ENCODE results near the gene STRIP1.

GRCh38 chr1:109986054-109986444 lies 48.4 kb upstream of the STRIP1 start:
- TF ChIP-seq CTCF (IDR thresholded peaks at IDR 0.05) = no peak
- no peak for TF ChIP-seq POLR2A (IDR thresholded peaks at IDR 0.05)

Measured in right lobe of liver (tissue), 4 donors.